Common myeloid progenitor, CD34-positive (primary cell): ENCODE results near the gene RAB19.
A peak's percentile ranks its signal among the peaks of the same experiment; 100 is the strongest.

ENCODE experiments used
- CTCF ChIA-PET: fragments of 350-600 bp; sonication (Branson Sonifier 250); formaldehyde crosslinking; loops from one replicate; lab custom pipeline; 2021; ENCODE audit warnings: antibody characterized with exemption; lab: Charles Lee
- POLR2A ChIA-PET: fragments of 350-600 bp; sonication (Branson Sonifier 250); formaldehyde crosslinking; loops from one replicate; lab custom pipeline; 2021; ENCODE audit warnings: antibody characterized with exemption; lab: Charles Lee
- DNase-seq, 3 donors: peaks; one replicate each; pipeline versions ENCODE4 v3.0.0 to v3.0.0-alpha.2; 2013
- H3K27ac ChIP-seq, 2 experiments: 1 replicate in 1 of 2; 2 replicates in 1 of 2; pipeline ENCODE4 v1.7.0; 2013; ENCODE audit warnings: inconsistent platforms in 2 of 2, low read length in 2 of 2, mild to moderate bottlenecking in 2 of 2, low read depth in 1 of 2, moderate library complexity in 1 of 2; ENCODE audit not compliant: severe bottlenecking in 2 of 2, insufficient read depth in 1 of 2, poor library complexity in 1 of 2
- H3K27me3 ChIP-seq, 5 experiments: replicated peaks in 2 of 5; 1 replicate in 3 of 5; 2 replicates in 2 of 5; pipeline versions ENCODE4 v1.6.1 to v1.7.0; 2013; ENCODE audit warnings: low read length in 4 of 5, mild to moderate bottlenecking in 2 of 5, moderate library complexity in 2 of 5, inconsistent platforms in 1 of 5; ENCODE audit not compliant: insufficient read depth in 5 of 5, control insufficient read depth in 4 of 5
- H3K36me3 ChIP-seq, 4 experiments: 1 replicate in 2 of 4; 2 replicates in 2 of 4; pipeline versions ENCODE4 v1.6.1 to v1.7.0; 2013; ENCODE audit warnings: low read length in 3 of 4, control low read depth in 1 of 4, mild to moderate bottlenecking in 1 of 4; ENCODE audit not compliant: control insufficient read depth in 4 of 4, insufficient read depth in 4 of 4
- H3K4me1 ChIP-seq, 4 experiments: 1 replicate in 3 of 4; 2 replicates in 1 of 4; pipeline versions ENCODE4 v1.6.1 to v1.7.1; 2013; ENCODE audit warnings: low read length in 3 of 4, mild to moderate bottlenecking in 3 of 4, control low read depth in 1 of 4, inconsistent platforms in 1 of 4, moderate library complexity in 1 of 4; ENCODE audit not compliant: control insufficient read depth in 4 of 4, insufficient read depth in 4 of 4; ENCODE audit errors: control extremely low read depth in 1 of 4
- H3K4me3 ChIP-seq, 7 experiments: 1 replicate in 4 of 7; 2 replicates in 3 of 7; pipeline versions ENCODE4 v1.5.1 to v1.7.0; 2013; ENCODE audit warnings: mild to moderate bottlenecking in 7 of 7, low read length in 6 of 7, moderate library complexity in 6 of 7, inconsistent platforms in 2 of 7, low read depth in 2 of 7, control low read depth in 1 of 7; ENCODE audit not compliant: insufficient read depth in 4 of 7, control insufficient read depth in 1 of 7; ENCODE audit errors: extremely low read depth in 1 of 7
- H3K9me3 ChIP-seq, 5 experiments: 1 replicate in 4 of 5; 2 replicates in 1 of 5; pipeline versions ENCODE4 v1.6.1 to v1.7.1; 2013; ENCODE audit warnings: low read length in 4 of 5, mild to moderate bottlenecking in 2 of 5, inconsistent platforms in 1 of 5, low read depth in 1 of 5, moderate library complexity in 1 of 5; ENCODE audit not compliant: control insufficient read depth in 4 of 5, insufficient read depth in 2 of 5; ENCODE audit errors: control extremely low read depth in 1 of 5
- WGBS: methylation state at CpG from one replicate; pipeline ENCODE4 v1.1.5; 2013; ENCODE audit not compliant: insufficient coverage; 5-methylcytosine and 5-hydroxymethylcytosine counted together

RAB19 gene

DNA sequence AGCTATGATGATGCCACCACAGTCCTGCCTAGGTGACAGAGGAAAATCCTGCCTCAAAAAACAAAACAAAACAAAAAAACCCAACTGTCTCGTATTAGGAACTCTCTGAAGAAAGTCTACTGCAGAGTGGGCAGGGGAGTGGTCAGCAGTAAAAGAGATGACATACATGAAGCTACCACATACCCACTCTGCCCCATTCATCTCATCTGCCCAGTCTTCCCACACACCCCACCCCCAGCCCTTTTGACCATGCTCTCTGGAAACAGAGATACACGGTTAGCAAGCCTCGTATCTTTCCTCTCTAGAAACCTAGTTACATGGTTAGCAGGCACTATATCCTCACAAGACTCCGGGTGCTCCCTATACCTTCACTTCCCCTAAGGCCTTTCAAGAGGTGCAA, 13.8 kb upstream of the RAB19 start:
- Histone ChIP-seq H3K9me3 (no peaks in the 10 kb centered on the region), H3K27me3 (peaks cover 0 to 16% (median 2%) of the 10 kb centered on the region in 5 experiments), H3K27ac (no peak overlapping the region), H3K4me1 (peaks cover 3 to 18% (median 17%) of the 10 kb centered on the region in 4 experiments), H3K4me3 (no peak overlapping the region), H3K36me3 (peaks cover 0 to 5% (median 2%) of the 10 kb centered on the region in 4 experiments)
- no peak for DNase-seq
- ChIA-PET CTCF (no interaction called here), POLR2A (no interaction called here)
- 95% methylated on average over 4 of the region's 4 CpGs for WGBS

DNA sequence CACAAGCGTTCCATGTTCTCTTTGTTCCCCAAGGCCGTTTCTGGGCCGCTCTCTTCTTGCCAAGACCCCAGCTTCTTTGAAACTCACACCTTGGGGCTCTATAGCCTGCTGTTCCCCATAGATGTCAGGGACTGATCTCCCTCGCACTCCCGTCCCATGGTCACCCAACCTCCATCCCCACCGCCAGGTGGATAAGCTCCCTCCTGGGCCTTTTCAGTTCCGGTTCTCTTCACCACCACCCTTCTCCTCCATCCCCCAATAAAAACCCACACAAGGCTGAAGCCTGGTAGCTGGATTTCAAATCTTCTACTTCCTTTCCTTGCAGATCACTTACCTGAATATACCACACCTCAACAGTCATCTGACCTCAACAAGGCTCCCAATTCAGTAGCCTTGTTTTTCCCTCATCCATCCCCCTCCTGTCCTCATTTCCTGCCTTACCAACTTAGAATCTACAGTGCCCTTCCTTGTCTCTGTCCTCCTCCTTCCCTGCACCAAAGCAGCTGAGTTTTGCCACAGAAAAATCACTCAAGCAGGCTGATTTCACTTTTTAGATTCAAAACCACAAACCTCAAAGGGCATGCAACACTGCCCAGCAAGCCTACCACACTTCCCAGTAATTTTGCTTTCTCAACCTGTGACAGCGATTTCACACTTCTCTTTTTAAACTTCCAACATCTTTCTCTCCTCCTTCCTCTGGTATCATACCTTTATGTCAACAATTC, 13.2 kb upstream of the RAB19 start:
- Histone ChIP-seq H3K36me3 (peaks cover 0 to 5% (median 2%) of the 10 kb centered on the region in 4 experiments), H3K27me3 (peaks cover 0 to 16% (median 2%) of the 10 kb centered on the region in 5 experiments), H3K4me3 (peak overlapping the region in 1 of 7 experiments; percentile 0), H3K27ac (no peak overlapping the region), H3K4me1 (peaks cover 3 to 18% (median 14%) of the 10 kb centered on the region in 4 experiments), H3K9me3 (no peaks in the 10 kb centered on the region)
- POLR2A ChIA-PET: no interaction called here
- peak; percentile 38 to 76 (median 73) for DNase-seq
- 80% methylated on average over 7 of the region's 8 CpGs for WGBS
- CTCF ChIA-PET: no interaction called here

- Histone ChIP-seq H3K4me1 (peaks cover 7 to 18% (median 16%) of the 10 kb centered on the region in 4 experiments), H3K9me3 (no peaks in the 10 kb centered on the region), H3K27me3 (peaks cover 0 to 16% (median 2%) of the 10 kb centered on the region in 5 experiments), H3K27ac (no peak overlapping the region), H3K4me3 (no peak overlapping the region), H3K36me3 (peaks cover 0 to 5% (median 0%) of the 10 kb centered on the region in 4 experiments)
- ChIA-PET CTCF (no interaction called here), POLR2A (no interaction called here)
- WGBS: 67% methylated on average over 1 of the region's 1 CpG
- no peak for DNase-seq
Observed at GRCh38 chr7:140391634-140392033, 12.2 kb upstream of the RAB19 start.

- 97% methylated on average over 7 of the region's 12 CpGs for WGBS
- DNase-seq: no peak
- peaks cover 0 to 5% (median 0%) of the 10 kb centered on the region in 4 experiments for H3K36me3 ChIP-seq
- H3K27ac ChIP-seq: no peak overlapping the region
- ChIA-PET CTCF (interaction anchor here (1.0 kb wide), 1 partner anchor 12 kb away, joined by 3 read pairs; no protein-coding TSS in a partner anchor), POLR2A (no interaction called here)
- H3K9me3 ChIP-seq: no peaks in the 10 kb centered on the region
- peaks cover 0 to 16% (median 2%) of the 10 kb centered on the region in 5 experiments for H3K27me3 ChIP-seq
- H3K4me1 ChIP-seq: peaks cover 11 to 27% (median 19%) of the 10 kb centered on the region in 4 experiments
- H3K4me3 ChIP-seq: no peak overlapping the region
Observed at GRCh38 chr7:140393756-140394306, 10.0 kb upstream of the RAB19 start.

GRCh38 chr7:140397784-140398750, 5.8 kb upstream of the RAB19 start, which contains the start of gene SLC37A3:
SLC37A3 (minus strand) TSS chr7:140398530; CDS start chr7:140382526, 16,004 bp downstream.
- Histone ChIP-seq H3K27ac (peak within 1 kb of the TSS in 1 of 2 experiments; percentile 79), H3K36me3 (peaks cover 0 to 4% (median 0%) of the 10 kb centered on the region in 4 experiments), H3K4me1 (peaks cover 0 to 14% (median 9%) of the 10 kb centered on the region in 4 experiments), H3K27me3 (peaks cover 0 to 6% (median 0%) of the 10 kb centered on the region in 5 experiments), H3K9me3 (no peaks in the 10 kb centered on the region), H3K4me3 (peak within 1 kb of the TSS; percentile 73 to 95 (median 79))
- WGBS: under 1% methylated on average over 45 of the region's 66 CpGs
- ChIA-PET POLR2A (interaction anchor here (0.5 kb wide), 1 partner anchor 17 kb away, joined by 3 read pairs; no protein-coding TSS in a partner anchor), CTCF (no interaction called here)
- DNase-seq: peak; percentile 64 to 82 (median 76)

- no peak for DNase-seq
- ChIA-PET POLR2A (no interaction called here), CTCF (no interaction called here)
- Histone ChIP-seq H3K9me3 (no peaks in the 10 kb centered on the region), H3K27ac (no peak overlapping the region), H3K27me3 (peaks cover 0 to 2% (median 0%) of the 10 kb centered on the region in 5 experiments), H3K4me1 (peaks cover 5 to 20% (median 11%) of the 10 kb centered on the region in 4 experiments), H3K36me3 (no peaks in the 10 kb centered on the region), H3K4me3 (peak overlapping the region in 5 of 7 experiments; percentile 78 to 95 (median 92))
- 85% methylated on average over 9 of the region's 10 CpGs for WGBS
Observed at GRCh38 chr7:140398821-140399220, 5.0 kb upstream of the RAB19 start.
